MM.1S (cell line): Measurements from ENCODE around the gene ATP6V0B.

Experiments
- DNase-seq: peaks from one replicate; pipeline ENCODE4 v3.0.0-alpha.2; 2015
- H2AFZ ChIP-seq: fragments of 300-600 bp; sonication (generic); 2 replicates; pipeline ENCODE4 v1.6.0; 2016; ENCODE audit warnings: antibody characterized with exemption, low read length
- H3F3A ChIP-seq: fragments of 300-600 bp; sonication (generic); 2 replicates; pipeline ENCODE4 v1.6.1; 2016; ENCODE audit warnings: mild to moderate bottlenecking, antibody characterized with exemption, low read length, moderate library complexity, mixed read lengths; ENCODE audit not compliant: insufficient read depth
- H3K27ac ChIP-seq: fragments of 300-600 bp; sonication (generic); 2 replicates; pipeline ENCODE4 v1.5.1; 2016; ENCODE audit warnings: mild to moderate bottlenecking, low read length
- H3K27me3 ChIP-seq: fragments of 300-600 bp; sonication (generic); replicated peaks from 2 replicates; pipeline ENCODE4 v1.6.0; 2016; ENCODE audit warnings: low read length; ENCODE audit not compliant: insufficient read depth
- H3K36me3 ChIP-seq: fragments of 300-600 bp; sonication (generic); replicated peaks from 2 replicates; pipeline ENCODE4 v1.6.1; 2016; ENCODE audit warnings: mild to moderate bottlenecking, low read length, mixed read lengths; ENCODE audit not compliant: insufficient read depth
- H3K4me1 ChIP-seq: fragments of 300-600 bp; sonication (generic); 2 replicates; pipeline ENCODE4 v1.6.1; 2016; ENCODE audit warnings: low read length, mixed read lengths
- H3K4me2 ChIP-seq: fragments of 300-600 bp; sonication (generic); 2 replicates; pipeline ENCODE4 v1.6.0; 2016; ENCODE audit warnings: low read depth, low read length
- H3K4me3 ChIP-seq: fragments of 300-600 bp; sonication (generic); 2 replicates; pipeline ENCODE4 v1.5.1; 2016; ENCODE audit warnings: low read length, mixed read lengths
- H3K79me2 ChIP-seq: fragments of 300-600 bp; sonication (generic); 2 replicates; pipeline ENCODE4 v1.6.1; 2016; ENCODE audit warnings: mixed run types, low read length, mixed read lengths
- H3K9ac ChIP-seq: fragments of 300-600 bp; sonication (generic); 2 replicates; pipeline ENCODE4 v1.6.1; 2016; ENCODE audit warnings: low read length, mixed read lengths
- H3K9me2 ChIP-seq: fragments of 300-600 bp; sonication (generic); replicated peaks from 2 replicates; pipeline ENCODE4 v1.6.1; 2016; ENCODE audit warnings: mild to moderate bottlenecking, low read length, mixed read lengths; ENCODE audit not compliant: insufficient read depth
- H3K9me3 ChIP-seq: fragments of 300-600 bp; sonication (generic); replicated peaks from 2 replicates; pipeline ENCODE4 v1.6.1; 2016; ENCODE audit warnings: mild to moderate bottlenecking, low read length, mixed read lengths; ENCODE audit not compliant: insufficient read depth
- H4K20me1 ChIP-seq: fragments of 300-600 bp; sonication (generic); 2 replicates; pipeline ENCODE4 v1.6.1; 2016; ENCODE audit warnings: mild to moderate bottlenecking, low read length, moderate library complexity, mixed read lengths; ENCODE audit not compliant: insufficient read depth
- EZH2 ChIP-seq: fragments of 300-600 bp; sonication (generic); optimal IDR thresholded peaks from 2 replicates; pipeline ENCODE3; 2017; ENCODE audit warnings: low read depth, mild to moderate bottlenecking, antibody characterized with exemption, low read length, mixed read lengths
- EZH2phosphoT487 ChIP-seq: fragments of 300-600 bp; sonication (generic); IDR thresholded peaks from 2 replicates; pipeline ENCODE4 v1.6.1; 2018; ENCODE audit warnings: antibody characterized with exemption, low read length
- TF ChIP-seq, protein P1 (sequence below): fragments of 300-600 bp; sonication (generic); IDR thresholded peaks from 2 replicates; pipeline ENCODE4 v1.5.1; 2016; ENCODE audit warnings: antibody characterized with exemption, low read length, mixed read lengths

The ATP6V0B gene

DNA sequence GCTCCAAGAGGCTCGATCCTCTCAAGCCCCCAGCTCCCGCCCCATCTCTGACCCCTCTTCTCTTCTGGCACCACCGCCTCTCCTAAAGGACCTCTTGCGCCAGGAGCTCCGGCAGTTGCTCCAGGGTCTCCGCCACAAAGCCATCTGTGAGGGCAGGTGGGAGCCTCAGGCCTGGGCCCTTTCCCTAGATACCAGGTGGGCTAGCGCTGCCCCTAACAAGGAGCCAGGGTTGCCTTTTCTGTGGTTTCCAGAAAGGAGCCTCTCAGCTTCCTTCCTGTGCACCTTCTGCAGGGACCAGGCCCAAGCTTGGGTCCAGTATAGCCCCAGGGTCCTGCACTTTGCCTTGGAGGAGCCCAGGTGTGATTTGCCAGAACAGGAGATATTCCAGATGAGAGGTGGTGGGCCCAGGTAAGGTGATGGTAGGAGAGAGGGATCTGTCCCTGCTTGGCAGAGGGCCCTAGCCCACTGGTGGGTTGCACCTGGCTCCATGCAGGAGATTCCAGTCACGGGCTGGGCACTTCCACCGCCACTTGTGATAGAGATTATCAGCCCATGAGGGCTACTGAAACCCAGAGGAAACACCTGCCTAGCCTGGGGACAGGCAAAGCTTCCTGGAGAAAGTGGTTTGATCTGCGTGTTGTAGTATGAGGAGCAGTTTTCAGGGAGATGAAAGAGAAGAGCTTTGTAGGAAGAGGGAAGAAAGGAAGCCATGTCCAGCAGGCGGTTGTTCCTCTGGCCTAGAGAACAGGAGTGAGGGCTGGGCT, 17.7 kb downstream of the ATP6V0B start:
- H3K9me3 ChIP-seq = no peaks in the 10 kb centered on the region
- peak overlapping the region; percentile 75 for H3K4me3 ChIP-seq
- no peaks in the 10 kb centered on the region for H3K27me3 ChIP-seq
- no peak for DNase-seq
- no peaks in the 10 kb centered on the region for H3K9me2 ChIP-seq
- peaks cover 16% of the 10 kb centered on the region for H3F3A ChIP-seq
- no peaks in the 10 kb centered on the region for H3K79me2 ChIP-seq
- peak overlapping the region; percentile 10; the same call in 1 of the 2 replicates for H3K27ac ChIP-seq
- no peaks in the 10 kb centered on the region for H3K36me3 ChIP-seq
- H3K4me1 ChIP-seq = peaks cover 17% of the 10 kb centered on the region
- peak overlapping the region; percentile 37; the same call in 1 of the 2 replicates for H3K9ac ChIP-seq
- H4K20me1 ChIP-seq = no peaks in the 10 kb centered on the region
- TF ChIP-seq EZH2 (no peak), EZH2phosphoT487 (no peak)
- TF ChIP-seq, protein P1, sequence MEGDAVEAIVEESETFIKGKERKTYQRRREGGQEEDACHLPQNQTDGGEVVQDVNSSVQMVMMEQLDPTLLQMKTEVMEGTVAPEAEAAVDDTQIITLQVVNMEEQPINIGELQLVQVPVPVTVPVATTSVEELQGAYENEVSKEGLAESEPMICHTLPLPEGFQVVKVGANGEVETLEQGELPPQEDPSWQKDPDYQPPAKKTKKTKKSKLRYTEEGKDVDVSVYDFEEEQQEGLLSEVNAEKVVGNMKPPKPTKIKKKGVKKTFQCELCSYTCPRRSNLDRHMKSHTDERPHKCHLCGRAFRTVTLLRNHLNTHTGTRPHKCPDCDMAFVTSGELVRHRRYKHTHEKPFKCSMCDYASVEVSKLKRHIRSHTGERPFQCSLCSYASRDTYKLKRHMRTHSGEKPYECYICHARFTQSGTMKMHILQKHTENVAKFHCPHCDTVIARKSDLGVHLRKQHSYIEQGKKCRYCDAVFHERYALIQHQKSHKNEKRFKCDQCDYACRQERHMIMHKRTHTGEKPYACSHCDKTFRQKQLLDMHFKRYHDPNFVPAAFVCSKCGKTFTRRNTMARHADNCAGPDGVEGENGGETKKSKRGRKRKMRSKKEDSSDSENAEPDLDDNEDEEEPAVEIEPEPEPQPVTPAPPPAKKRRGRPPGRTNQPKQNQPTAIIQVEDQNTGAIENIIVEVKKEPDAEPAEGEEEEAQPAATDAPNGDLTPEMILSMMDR = no peak
- peak overlapping the region; percentile 91 for H2AFZ ChIP-seq
- H3K4me2 ChIP-seq = peak overlapping the region; percentile 87

DNA sequence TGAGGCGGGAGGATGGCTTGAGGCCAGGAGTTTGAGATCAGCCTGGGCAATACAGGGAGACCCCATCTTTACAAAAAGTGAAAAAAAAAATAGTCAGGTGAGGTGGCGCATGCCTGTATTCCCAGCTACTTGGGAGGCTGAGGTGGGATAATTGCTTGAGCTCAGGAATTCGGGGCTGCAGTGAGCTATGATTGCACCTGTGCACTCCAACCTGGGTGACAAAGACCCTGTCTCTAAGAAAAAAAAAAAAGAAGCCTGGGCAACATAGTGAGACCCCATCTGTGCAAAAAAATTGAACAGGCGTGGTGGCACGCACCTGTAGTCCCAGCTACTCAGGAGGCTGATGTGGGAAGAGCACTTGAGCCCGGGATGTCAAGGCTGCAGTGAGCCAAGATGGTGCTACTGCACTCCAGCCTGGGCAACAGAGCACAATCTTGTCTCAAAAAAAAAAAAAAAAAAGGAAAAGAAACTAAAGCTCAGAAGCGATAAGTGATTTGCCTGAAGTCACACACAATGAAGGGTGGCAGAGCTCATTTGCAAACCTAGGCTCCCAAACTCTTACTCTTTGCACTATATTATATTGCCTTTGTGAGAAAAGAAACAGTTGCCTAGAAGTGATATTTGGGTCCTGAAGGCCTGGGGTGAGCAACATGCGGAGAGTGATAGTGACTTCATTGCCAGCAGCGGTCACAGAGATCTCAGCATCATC, 18.6 kb downstream of the ATP6V0B start:
- no peak overlapping the region for H3K4me3 ChIP-seq
- H3K27ac ChIP-seq = no peak overlapping the region
- H3F3A ChIP-seq = peaks cover 16% of the 10 kb centered on the region
- no peaks in the 10 kb centered on the region for H3K36me3 ChIP-seq
- peaks cover 17% of the 10 kb centered on the region for H3K4me1 ChIP-seq
- no peak for TF ChIP-seq EZH2
- TF ChIP-seq, protein P1 = no peak
- TF ChIP-seq EZH2phosphoT487 = no peak
- H4K20me1 ChIP-seq = no peaks in the 10 kb centered on the region
- no peaks in the 10 kb centered on the region for H3K9me2 ChIP-seq
- no peak overlapping the region for H2AFZ ChIP-seq
- H3K27me3 ChIP-seq = no peaks in the 10 kb centered on the region
- no peak overlapping the region for H3K4me2 ChIP-seq
- H3K79me2 ChIP-seq = no peaks in the 10 kb centered on the region
- no peaks in the 10 kb centered on the region for H3K9me3 ChIP-seq
- no peak overlapping the region for H3K9ac ChIP-seq
- no peak for DNase-seq

DNA sequence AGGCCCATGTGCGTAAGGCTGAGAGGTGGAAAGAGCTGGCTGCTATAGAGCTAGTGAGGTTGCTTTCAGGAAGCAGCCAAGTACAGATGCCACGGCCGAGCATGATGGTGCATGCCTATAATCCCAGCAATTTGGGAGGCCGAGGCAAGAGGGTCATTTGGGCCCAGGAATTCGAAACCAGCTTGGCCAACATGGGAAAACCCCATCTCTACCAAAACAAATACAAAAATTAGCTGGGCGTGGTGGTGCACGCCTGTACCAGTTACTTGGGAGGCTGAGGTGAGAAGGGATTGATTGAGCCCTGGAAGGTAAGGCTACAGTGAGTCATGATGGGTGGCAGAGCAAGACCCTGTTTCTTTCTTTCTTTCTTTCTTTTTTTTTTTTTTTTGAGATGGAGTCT, 19.3 kb downstream of the ATP6V0B start:
- TF ChIP-seq, protein P1 = no peak
- no peak for TF ChIP-seq EZH2phosphoT487
- TF ChIP-seq EZH2 = no peak
- H3K27me3 ChIP-seq = no peaks in the 10 kb centered on the region
- H3K36me3 ChIP-seq = no peaks in the 10 kb centered on the region
- H4K20me1 ChIP-seq = no peaks in the 10 kb centered on the region
- no peaks in the 10 kb centered on the region for H3K79me2 ChIP-seq
- DNase-seq = no peak
- H3K4me1 ChIP-seq = peaks cover 17% of the 10 kb centered on the region
- H3F3A ChIP-seq = peaks cover 16% of the 10 kb centered on the region
- no peaks in the 10 kb centered on the region for H3K9me3 ChIP-seq
- no peak overlapping the region for H3K4me2 ChIP-seq
- no peak overlapping the region for H3K4me3 ChIP-seq
- no peak overlapping the region for H2AFZ ChIP-seq
- H3K9ac ChIP-seq = no peak overlapping the region
- no peaks in the 10 kb centered on the region for H3K9me2 ChIP-seq
- H3K27ac ChIP-seq = no peak overlapping the region
